HG02610 (cell line): ENCODE data around the gene CUX1.
"Not testable (repeated sequence)": the region's sequence is repeated elsewhere in the genome, so short reads cannot be mapped to it uniquely, and the experiment has no call there.

Experiments
- ATAC-seq: cut with Tn5 transposase; IDR thresholded peaks from one replicate; pipeline ENCODE4 v1.9.1; 2021; ENCODE audit warnings: mild to moderate bottlenecking, moderate library complexity; ENCODE audit not compliant: unreplicated experiment

CUX1 gene

GRCh38 chr7:102223184-102223583 is 405.8 kb downstream of the CUX1 start:
- no peak for ATAC-seq

- ATAC-seq, result no peak
Observed at GRCh38 chr7:102225025-102225424, 407.6 kb downstream of the CUX1 start.

DNA sequence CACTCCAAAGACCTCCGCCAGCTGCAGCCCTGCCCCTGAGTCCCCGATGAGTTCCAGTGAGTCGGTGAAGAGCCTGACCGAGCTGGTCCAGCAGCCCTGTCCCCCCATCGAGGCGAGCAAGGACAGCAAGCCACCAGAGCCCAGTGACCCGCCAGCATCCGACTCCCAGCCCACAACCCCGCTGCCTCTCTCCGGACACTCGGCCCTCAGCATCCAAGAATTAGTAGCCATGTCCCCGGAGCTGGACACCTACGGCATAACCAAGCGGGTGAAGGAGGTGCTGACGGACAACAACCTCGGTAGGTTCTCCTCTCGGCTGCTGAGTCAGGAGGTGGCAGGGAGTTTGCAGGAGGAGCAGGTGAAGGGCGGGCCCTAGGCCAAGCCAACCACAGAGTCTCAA is 409.9 kb downstream of the CUX1 start:
- ATAC-seq, result no peak

- ATAC-seq, result no peak
Observed at GRCh38 chr7:102228935-102229334, 411.5 kb downstream of the CUX1 start.

GRCh38 chr7:102230162-102230561 is 412.7 kb downstream of the CUX1 start:
- ATAC-seq, result not testable (repeated sequence)

DNA sequence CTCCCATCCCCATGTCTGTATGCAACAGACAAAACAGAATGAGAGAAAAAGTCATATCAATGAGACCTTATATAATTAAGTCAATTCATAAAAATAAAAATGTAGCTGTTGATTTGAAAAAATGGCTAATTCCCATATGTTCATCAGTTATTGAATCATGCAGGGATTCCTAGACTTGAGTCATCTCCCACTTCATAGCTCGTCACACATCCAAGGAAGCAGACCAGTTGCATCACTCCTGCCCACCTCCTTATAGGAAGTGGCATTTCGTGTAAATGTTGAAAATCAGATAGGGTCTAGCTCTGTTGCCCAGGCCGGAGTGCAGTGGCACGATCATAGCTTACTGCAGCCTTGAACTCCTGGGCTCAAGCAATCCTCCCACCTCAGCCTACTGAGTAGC is 413.2 kb downstream of the CUX1 start:
- ATAC-seq, result no peak

DNA sequence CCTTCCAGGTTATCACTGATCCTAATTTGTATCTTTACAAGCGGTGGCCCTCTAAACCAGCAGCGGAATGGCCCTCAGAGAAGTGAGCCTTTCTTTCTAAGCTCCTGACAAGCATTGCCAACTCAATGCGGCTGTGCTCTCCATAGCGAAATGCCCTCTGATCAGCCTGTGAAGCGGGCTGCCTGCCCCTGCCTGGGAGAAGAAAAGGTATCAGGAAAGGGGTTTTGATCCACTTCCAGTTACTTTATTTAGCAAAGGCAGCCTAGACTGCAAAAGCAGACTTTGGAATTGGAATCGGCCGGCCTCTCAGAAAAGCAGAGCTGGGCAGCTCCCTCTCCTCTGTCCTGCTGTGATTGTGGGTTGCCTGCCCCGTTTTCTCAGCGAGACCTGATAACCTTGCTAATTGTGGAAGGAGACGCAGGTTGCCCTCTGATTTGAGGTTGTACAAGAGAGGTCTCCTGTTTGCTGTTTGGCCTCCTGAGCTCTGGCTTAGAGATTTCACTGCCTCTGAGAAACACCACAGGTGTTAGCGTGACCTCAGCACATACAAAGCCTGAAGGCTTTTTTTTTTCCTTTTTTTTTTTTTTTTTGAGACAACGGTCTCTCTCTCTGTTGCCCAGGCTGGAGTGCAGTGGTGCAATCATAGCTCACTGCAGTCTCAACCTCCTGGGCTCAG is 415.3 kb downstream of the CUX1 start:
- no peak for ATAC-seq

DNA sequence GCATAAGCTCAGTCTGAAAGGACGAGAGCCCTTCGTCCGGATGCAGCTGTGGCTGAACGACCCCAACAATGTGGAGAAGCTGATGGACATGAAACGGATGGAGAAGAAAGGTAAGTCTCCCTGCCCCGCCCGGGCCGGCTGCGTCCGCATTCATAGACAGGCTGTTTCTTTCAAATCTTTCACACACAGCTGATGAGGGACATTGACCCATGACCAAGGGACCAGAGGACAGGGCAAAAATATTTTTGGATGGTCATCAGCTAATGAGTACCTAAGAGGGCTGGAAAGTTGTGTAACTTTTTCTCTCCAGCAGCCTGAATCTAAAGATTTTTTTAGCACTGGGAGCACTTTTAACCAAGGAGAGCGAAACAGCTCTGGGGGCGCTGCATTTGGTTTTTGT is 416.7 kb downstream of the CUX1 start:
- no peak for ATAC-seq

DNA sequence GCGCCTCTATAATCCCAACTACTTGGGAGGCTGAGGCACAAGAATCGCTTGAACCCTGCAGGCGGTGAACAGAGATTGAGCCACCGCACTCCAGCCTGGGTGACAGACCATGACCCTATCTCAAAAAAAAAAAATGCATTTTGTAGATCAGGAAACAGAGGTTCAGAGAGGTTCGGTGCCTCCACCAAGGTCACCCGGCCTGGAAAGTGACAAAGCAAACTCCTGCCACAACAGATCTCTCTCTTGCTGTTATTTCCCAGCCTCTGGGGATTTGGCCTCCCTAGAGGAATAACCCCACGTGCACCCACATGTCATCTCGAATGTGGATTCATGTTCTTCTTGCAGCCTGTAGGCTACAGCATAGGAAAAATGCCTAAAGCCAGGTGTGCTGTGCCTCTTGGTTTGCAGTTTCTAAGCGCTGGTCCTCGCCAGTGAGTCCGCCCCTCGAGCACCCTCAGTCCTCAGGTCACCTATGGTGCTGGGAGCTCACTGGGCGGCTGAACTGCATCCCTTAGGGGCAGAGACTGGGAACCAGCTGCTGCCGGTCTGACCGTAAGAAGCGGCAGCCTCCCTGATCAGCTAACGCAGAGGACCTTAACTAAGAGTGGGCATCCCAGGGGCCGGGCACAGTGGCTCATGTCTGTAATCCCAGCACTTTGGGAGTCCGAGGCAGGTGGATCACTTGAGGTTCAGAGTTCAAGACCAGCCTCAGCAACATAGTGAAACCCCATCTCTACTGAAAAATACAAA is 417.6 kb downstream of the CUX1 start:
- ATAC-seq, result no peak

DNA sequence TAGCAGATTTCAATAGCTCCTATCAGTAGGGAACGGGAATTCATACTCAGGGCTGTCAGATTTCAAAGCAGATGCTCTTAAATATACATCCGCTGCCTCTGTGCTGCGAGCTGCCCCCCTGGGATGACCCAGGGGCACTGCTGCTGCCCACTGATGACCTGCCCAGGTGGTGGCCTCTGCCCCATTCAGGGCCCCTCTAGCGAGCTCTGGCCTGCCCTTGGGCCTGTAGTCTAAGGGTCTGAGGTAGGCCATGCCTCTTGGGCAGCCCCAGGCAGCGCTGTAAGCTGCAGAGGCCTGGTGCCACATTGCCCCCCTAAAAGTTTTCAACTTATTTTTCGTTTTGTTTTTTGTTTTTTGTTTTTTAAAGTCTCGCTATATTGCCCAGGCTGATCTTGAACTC is 418.7 kb downstream of the CUX1 start:
- ATAC-seq, result no peak

GRCh38 chr7:102236592-102237287 is 419.3 kb downstream of the CUX1 start:
- no peak for ATAC-seq

DNA sequence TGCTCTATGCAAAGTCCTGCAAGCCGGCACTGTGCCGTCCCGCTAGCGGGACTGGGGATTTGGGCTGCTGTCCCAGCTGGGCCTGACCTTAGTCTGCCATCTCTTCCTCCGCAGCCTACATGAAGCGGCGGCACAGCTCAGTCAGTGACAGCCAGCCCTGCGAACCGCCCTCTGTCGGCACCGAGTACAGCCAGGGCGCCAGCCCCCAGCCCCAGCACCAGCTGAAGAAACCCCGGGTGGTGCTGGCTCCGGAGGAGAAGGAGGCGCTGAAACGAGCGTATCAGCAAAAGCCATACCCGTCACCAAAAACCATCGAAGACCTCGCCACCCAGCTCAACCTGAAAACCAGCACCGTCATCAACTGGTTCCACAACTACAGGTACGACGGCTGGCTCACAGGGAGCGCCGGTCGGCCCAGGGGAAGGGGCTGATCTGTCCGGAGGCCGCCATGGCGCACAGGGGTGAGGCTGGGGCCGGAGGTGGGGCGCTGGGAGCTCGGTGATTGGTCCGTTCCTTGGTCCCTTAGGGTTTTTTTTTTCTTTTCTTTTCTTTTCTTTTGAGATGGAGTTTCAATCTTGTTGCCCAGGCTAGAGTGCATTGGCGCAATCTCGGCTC is 421.9 kb downstream of the CUX1 start:
- no peak for ATAC-seq

- ATAC-seq, result no peak
Observed at GRCh38 chr7:102241431-102241830, 424.0 kb downstream of the CUX1 start.

DNA sequence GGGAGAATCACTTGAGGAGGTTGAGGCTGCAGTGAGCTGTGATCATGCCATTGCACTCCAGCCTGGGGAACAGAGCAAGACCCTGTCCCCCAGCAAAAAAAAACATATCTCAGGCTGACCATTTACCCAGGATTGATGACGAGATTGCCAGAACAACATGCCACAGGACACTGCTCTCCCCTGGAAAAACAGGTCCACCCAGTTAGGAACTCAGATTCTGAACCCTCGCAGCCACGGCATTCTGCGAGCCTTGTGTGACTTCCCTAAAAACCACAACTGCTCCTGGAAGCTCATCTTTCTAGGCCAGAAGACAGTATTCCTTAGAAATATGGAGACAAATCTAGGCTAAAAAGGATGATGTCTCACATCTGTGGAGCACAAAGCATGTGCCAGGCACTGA is 427.2 kb downstream of the CUX1 start:
- ATAC-seq, result no peak

- no peak for ATAC-seq
Observed at GRCh38 chr7:102248081-102248455, 430.6 kb downstream of the CUX1 start.

GRCh38 chr7:102248456-102249395 is 431.3 kb downstream of the CUX1 start:
- no peak for ATAC-seq

DNA sequence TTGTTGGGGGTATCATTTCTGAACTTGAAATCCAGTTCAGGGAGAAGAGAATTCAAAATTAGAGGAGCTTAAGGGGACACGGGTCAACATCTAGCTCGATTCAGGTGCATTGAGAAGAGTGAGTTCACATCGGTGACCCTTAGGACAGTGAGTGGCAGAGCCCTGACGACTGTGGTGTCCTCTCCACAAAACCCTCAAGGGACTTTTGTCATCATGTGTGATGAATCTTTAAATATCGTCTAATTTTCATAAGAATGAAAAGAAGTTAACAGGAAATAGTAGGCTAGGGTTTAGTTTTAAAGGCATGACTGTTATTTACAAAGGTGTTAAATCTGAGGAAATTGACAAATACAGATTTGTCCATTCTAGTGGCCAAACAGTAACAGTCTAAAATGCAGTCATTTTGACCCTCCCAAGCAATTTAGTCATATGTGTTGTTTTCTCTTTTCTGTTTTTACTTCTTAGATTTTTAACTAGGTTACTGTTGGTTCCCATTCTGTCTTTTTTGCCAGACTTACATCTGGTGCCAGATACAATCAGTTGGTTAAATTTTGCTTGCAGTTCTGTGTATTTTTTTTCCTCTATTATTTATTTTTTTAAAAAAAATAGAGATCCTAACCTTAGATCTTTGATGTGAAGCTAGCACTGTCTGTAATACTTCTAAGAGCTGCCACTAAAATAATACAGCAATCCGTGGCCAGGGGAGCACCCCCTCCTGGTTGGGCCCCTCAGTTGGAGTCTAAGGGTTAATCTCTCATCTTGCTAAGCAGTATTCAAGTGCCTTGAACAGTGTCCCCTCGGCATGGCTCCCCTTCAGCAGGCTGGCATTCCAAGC is 434.3 kb downstream of the CUX1 start:
- ATAC-seq, result no peak

- ATAC-seq, result no peak
Observed at GRCh38 chr7:102252366-102252982, 435.0 kb downstream of the CUX1 start.
